Activated naive CD4-positive, alpha-beta T cell (primary cell): Measurements from ENCODE around the gene TP73.

Source experiments
- DNase-seq, 4 experiments: peaks; one replicate each; lab custom pipeline; 2025; lab: John Stamatoyannopoulos, UW

Gene TP73

DNA sequence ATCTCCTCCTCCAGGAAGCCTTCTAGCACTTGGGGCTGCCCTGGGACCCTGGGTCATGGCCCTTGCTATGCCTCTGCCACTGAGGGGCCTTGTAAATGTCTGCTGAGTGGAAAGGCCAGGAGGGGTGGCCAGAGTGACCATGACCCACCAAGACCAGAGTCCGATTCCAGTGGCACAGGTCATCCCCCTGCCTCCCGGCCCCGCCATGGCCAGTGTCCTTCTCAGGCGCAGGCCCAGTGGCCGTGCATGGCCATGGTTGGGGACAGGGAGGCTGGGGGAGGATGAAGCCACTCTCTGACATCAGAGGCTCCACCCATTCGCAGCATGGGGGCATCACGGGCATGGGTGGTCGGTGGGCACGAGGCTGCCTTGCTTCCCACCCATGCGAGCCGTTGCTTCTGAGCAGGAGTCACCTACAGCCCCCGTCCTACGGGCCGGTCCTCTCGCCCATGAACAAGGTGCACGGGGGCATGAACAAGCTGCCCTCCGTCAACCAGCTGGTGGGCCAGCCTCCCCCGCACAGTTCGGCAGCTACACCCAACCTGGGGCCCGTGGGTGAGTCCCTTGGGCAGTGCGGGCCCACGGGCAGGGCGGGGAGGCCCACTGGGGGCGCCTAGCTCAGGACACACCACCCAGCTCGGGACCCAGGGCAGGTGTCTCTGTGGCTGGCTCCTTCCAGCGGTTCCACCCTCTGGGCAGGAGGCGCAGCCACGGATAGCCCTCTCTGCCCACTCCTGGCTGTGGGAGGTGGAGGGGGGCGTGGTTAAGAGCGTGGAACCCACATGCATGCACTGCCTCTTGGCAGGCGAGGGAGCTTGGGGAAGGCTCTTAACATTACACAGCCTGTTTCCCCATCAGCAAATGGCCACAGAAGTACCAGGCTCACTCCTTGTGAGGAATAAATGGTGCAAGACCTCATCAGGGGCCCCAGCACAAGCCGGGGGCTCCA, 77.6 kb downstream of the TP73 start:
- no peak for DNase-seq

DNA sequence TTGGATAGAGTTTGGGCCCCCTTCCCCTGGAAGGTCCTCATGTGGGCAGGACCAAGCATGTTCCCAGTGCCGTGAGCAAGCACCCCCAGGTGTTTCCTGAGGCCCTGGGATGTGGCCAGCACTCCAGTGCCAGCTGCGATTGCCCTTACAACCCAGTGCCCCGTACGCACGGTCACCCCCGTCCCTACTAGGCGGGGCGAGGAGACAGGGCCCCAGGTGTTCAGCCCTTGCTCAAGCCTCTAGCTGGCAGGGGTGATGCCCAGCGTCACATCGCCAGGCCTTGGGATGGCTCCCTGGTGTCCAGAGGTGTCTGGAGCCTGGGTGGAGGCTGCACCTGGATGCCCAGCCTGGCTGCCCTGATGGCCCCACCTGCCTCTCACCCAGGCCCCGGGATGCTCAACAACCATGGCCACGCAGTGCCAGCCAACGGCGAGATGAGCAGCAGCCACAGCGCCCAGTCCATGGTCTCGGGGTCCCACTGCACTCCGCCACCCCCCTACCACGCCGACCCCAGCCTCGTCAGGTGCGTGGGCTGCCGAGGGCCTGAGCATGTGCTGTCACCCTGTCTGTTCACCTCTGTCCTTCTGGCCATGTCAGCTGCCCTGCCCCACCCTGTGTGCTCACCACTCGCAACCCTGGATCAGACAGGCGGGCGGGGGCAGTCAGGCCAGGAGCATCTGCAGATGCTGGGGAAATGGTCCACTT, 78.4 kb downstream of the TP73 start:
- no peak for DNase-seq

DNA sequence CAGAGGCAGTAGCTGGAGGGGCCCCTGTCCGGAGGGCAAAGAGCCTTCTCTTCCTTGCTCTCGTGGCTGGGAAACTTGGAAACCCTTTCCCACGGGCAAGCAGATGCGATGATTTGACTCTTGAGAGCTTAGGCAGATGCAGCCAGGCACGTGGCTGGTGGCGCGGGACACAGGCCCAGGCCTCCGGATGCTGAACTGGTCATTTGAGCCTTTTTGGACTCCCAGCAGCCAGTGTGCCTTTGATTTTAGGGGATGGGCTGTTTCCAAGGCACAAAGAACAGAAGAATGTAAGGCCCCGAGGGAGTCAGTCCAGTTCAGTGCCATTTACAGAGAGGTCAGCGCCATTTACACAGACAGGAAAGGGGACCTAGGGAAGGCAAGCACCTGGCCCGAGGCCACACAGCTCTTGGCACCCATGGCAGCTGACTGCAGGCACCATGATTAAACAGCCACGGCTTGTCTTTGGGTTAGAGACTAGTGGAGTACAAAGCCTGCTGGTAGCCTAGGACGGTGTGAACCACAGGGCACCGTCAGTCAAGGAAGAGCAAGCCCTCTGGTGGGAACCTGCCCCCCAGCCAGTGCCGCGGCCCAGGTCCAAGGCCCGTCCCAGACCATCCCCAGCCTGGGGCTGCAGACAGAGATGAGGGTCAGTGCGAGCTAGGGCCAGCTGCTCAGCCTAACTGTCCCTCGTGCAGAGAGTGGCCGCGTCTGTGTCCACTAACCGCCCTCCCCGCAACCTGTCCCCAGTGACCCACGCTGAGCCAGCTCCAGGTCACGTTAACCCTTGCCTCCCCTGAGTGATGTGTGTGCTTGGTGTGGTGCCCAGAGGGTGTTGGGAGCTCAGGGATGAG, 79.5 kb downstream of the TP73 start:
- DNase-seq: no peak

DNA sequence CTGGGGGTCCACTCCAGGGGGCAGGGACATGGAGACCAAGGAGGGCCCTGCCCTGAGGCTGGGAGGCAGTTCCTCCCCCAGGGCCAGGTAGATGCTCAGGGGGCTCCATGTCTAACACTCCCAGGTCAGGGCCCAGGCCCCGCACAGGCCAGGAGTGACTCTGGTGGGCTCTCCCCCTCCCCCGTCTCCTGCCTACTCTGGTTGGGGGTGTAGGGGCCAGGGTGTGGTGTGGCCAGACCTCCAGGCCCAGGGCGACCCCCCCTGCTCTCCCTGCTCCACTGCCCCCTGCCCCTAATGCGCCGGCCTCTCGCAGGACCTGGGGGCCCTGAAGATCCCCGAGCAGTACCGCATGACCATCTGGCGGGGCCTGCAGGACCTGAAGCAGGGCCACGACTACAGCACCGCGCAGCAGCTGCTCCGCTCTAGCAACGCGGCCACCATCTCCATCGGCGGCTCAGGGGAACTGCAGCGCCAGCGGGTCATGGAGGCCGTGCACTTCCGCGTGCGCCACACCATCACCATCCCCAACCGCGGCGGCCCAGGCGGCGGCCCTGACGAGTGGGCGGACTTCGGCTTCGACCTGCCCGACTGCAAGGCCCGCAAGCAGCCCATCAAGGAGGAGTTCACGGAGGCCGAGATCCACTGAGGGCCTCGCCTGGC, 80.2 kb downstream of the TP73 start:
- no peak for DNase-seq

DNA sequence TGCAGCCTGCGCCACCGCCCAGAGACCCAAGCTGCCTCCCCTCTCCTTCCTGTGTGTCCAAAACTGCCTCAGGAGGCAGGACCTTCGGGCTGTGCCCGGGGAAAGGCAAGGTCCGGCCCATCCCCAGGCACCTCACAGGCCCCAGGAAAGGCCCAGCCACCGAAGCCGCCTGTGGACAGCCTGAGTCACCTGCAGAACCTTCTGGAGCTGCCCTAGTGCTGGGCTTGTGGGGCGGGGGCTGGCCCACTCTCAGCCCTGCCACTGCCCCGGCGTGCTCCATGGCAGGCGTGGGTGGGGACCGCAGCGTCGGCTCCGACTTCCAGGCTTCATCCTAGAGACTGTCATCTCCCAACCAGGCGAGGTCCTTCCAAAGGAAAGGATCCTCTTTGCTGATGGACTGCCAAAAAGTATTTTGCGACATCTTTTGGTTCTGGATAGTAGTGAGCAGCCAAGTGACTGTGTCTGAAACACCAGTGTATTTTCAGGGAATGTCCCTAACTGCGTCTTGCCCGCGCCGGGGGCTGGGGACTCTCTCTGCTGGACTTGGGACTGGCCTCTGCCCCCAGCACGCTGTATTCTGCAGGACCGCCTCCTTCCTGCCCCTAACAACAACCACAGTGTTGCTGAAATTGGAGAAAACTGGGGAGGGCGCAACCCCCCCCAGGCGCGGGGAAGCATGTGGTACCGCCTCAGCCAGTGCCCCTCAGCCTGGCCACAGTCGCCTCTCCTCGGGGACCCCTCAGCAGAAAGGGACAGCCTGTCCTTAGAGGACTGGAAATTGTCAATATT, 81.0 kb downstream of the TP73 start:
- DNase-seq: no peak

DNA sequence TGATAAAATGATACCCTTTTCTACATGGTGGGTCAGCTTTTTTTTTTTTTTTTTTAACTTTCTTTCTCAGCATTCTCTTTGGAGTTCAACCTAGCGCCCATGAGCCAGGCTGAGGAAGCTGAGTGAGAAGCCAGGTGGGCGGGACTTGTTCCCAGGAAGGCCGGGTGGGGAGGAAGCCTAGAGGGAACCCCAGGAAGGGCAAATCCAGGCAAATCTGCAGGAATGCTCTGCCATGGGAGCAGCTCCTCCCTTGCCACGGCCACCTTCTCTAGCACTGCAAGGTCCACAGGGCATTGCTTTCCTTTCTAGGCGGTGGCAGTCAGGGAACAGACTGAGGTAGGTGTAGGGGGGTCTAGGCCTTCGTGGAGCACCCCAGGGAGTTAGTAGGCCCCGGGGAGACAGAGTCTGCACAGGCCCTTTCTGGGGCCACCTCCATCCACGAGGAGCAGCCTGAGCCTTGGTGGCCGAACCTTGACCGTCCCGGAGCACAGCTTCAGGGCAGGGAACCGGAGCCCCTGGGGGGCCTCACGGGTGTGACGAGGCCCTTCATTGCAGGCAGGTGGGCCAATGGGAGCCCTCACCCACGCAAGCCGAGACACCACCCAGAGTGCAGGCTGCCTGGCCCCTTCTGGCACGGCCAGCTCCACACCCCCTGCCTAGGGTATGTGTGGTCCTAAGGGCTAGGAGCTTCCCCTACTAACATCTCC, 81.7 kb downstream of the TP73 start:
- DNase-seq: no peak

DNA sequence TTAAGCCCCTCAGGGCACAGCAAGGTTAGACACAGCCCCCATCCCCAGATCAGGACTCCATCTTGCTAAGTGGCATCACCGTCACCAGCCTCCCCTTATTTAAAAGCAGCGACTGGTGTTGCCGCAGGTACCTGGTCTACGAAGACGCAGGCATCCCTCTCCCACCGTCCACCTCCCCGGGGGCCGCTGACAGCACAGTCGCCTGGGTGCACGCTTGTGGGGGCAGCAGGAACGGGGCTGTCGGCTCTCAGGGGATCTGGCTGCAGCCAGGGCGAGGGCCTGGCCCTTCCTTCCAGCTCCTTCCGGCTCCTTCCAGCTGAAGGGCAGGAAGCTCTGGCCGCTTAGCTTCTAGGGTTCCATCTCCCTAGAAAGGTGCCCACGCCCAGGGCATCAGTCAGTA, 82.3 kb downstream of the TP73 start:
- DNase-seq: no peak

DNA sequence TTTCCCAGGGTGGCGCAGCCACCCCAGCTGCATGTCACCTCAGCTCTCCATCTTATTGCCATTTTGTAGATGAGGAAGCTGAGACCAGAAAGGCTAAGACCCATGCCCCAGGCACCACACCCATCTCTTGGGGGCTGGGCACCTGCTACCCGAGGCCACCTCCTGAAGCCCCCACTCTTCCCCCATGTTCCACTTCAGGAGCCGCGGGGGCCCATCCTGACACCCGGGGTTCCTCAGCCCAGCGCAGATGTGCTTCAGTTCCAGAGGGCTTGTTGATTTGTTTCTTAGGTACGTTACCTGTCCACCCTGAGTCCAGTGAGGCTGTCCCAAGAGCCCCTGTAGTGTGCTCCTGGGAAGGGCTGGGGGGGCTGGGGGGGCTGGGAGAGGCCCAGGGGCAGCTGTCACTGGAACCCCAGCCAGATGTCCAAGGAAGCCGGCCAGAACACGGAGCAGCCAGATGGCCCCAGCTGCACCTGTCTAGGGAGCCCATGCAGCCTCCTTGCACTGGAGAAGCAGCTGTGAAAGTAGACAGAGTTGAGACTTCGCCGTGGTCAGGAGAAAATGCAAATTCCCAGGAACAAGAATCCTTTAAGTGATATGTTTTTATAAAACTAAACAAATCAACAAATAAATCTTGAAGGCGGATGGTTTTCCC, 82.8 kb downstream of the TP73 start:
- no peak for DNase-seq

DNA sequence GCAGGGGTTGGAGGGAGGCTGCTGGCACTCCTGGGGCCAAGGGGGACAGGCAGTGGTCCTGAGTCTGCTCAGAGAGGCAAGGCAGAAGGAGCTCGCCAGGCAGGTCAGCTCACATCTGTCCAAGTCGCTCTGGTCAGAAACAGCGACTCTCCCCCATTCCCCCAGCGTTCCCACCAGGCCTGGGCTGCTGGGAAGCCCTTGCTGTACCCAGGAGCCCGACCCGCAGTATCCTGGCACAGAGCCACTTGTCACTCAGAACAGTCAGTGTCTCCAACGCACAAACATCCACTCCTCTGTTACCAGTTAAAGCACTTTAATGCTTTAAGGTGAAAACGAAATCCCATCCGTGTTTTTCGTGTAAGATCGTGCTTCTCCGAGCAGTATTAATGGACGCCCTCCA, 83.4 kb downstream of the TP73 start:
- DNase-seq: no peak

DNA sequence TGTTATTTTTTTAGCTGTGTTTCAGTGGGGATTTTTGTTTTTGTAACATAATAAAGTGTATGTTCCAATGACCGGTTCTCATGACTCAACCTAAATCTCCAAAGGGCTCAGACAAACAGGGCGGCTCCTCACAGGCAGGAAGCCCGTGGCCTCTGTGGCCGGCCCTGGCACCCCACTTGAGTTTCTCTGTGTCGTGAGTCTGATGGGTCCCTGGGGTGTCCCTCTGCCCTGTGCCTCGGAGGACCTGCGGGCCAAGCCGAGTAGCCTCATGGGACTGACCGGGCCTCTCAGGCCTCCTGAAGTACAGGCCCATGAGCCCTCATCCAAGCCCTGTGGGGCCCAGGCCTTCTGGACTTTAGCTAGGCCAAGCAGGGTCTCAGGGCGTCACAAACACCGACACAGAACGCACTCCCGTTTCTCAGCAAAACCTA, 83.8 kb downstream of the TP73 start:
- no peak for DNase-seq

DNA sequence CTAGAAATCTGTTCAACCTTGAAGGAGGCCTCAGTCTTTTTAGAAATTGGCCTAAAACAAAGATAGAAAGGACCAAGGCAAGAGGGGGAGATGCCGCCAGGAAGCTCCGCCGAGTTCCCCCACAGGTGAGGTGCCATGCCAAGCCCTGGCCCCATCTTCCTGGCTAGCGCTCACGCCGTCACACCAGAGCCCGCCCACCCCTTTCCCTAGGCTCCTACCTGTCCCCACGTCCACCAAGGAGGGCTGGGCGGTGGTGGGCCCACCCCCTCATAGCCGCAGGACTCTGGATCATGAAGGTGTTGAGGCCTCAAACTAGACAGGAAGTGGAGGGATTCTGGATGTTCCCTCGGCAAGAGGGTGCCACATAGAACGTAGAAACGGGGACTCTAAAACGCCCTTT, 84.4 kb downstream of the TP73 start:
- DNase-seq: no peak

DNA sequence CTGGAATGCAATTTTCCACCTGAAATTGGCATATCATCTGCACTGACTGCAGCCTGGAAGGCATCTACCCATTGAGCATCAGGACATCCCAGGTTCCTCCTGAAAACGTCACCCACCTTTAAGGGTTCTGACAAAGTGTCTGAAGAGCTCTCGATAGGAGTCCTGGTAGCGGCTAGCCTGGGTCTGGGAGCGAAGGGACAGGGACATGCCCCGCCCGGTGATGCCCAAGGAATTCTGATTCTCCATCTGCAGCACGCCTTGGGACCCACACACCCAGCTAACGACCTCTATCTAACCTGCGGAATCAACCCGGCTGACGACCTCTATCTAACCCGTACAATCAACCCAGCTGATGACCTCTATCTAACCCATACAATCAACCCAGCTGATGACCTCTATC, 86.6 kb downstream of the TP73 start:
- DNase-seq: no peak

DNA sequence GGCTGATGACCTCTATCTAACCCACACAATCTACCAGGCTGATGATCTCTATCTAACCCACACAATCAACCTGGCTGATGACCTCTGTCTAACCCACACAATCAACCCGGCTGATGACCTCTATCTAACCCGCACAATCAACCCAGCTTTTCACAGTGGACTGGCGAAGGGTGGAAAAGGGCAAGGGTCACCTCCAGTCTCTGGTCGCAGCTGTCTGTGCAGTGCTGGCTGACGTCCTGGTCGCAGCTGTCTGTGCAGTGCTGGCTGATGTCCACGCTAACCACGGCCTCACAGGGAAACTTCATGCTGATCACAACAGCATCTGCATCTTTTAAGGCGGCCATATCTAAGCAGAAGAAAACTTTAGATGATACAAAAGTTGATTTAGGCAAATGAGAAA, 87.7 kb downstream of the TP73 start:
- no peak for DNase-seq

DNA sequence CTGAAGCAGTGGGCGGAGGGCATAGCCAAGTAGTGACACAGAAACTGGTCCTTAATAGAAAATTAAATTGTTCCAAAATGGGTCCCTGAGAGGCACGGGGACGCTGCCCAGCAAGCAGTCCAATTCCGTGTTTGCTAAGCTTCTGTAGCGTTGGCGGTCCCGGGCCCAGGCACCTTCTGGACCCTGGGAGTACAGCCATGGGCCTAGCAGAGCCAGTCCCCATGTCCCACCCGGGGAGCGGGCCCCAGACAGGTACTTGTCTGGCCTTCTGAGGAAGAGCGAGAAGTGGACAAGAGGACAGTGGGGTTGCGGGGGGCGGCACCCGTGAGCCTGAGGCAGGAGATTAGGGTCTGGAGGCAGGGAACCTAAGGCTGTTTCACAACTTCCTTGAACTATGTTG, 88.4 kb downstream of the TP73 start:
- no peak for DNase-seq

DNA sequence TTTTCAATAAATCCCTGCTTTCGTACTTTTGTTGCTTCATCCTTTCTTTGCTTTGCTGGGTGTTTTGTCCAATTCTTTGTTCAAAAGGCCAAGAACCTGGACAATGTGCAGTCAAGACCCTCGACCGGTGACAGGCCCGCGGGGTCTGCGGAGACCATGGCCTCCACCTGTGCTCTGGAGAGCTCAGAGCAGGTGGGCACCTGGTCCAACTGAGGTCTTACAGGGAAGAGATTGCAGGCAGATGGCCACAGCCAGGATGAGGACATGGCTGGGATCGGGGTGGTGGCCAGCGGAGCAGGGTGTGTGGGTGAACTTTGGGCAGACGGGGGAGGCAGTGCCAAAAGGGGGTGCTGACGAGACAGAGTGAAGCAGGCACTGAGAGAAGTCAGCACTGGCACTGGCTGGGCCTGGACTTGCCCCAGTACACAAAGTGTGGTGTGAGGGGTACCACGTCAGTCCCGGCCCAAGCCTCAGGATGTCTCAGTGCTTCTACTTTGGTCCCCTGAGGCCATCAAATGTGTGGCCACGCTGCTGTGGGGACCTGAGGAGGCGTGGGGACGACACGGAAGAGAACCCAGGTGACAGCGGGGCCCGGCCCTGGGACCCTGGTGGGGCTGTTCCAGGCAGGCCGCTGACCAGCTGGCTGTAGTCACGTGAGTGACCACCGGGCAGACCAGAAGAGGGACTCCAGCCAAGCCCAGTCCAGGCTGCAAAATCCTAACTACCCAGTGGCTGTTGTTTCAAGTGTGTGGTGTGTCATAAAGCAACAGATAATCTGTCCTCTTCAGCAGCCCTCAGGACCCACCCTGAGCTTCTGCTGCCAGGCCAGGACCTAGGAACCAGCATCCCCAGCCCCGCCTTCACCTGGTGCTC, 89.5 kb downstream of the TP73 start:
- no peak for DNase-seq

DNA sequence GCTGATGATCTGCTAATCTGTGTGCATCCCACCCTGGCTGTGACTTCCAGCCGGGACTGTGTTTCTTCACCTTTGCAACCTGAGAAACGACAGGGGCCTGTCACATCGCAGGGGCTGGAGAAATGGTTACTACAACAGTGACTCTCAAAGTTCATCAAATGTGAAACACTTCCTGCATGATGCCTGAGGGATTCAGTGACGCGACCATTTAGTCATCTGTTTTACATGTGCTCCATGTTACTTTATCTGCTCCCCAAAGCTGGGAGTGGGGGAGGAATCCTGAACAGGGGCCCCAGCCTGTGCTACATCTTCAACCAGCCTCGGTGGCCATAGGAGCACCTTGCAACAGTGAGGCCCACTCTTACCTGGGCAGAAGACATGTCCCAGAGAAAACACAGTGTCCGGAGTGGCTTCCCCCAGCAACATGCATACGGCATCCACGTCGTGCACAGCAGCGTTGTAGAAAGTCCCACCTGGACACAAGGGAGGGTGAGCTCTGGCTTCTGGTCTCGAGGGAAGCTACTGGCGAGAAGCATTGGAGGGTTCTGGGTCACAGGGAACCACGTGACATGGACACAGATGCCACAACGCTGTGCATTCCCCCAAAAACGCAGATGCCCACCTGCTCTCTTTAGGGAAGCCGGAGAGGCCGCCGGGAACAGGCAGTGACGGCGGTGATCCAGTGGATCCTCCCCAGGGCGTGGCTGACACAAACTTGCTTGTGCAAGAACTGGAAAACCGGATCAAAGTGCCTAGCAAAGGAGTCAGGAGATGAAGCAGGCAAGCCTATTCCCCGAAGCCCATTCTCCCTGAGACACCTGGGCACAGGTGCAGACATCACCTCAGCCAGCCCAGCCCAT, 90.4 kb downstream of the TP73 start:
- no peak for DNase-seq

DNA sequence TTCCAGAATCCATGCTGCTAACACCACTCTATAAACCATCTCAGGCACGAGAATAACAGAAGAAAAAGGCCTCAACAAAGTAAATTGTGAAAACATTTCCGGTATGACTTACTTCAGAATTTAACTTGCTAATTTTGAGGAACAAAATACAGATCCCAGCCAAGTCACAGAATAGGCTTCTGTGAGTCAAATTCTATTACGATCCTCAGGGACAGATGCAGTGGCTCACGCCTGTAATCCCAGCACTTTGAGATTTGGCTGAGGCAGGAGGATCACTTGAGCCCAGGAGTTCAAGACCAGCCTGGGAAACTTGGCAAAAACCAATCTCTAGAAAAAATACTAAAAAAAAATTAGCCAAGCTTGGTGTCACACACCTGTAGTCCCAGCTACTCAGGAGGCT, 91.1 kb downstream of the TP73 start:
- DNase-seq: no peak

DNA sequence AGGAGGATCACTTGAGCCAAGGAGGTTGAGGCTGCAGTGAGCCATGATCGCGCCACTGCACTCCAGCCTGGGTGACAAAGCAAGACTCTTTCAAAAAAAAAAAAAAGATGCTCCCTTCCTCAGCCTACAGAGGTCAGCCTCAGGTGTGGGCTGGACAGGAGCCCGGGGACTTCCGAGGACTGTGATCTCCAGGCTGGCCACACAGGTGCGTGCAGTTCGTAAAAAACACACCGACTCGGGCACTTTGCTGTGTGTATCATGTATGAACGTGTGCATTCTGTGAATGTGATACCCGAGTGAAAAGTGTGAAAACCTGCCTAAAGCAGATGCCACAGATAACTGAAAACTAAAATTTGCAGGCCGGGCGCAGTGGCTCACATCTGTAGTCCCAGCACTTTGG, 91.5 kb downstream of the TP73 start:
- no peak for DNase-seq
